Osteoblast (primary cell): ENCODE results near the gene SLC50A1. TPM values are rescaled to one million over a fixed set of nuclear protein-coding genes. Genes with fewer than 3 reads are reported as not detected.

Experiments
- DNase-seq: peaks from one replicate; pipeline ENCODE4 v3.0.0; 2011; ENCODE audit warnings: low spot score, mixed read lengths; ENCODE audit not compliant: insufficient read length; ENCODE audit errors: missing footprints
- H2AFZ ChIP-seq: 2 replicates; pipeline ENCODE4 v1.6.0; 2011; ENCODE audit warnings: mild to moderate bottlenecking, low read length
- H3K27ac ChIP-seq: 2 replicates; pipeline ENCODE4 v1.5.1; 2011; ENCODE audit warnings: mild to moderate bottlenecking, low read depth, low read length, moderate library complexity
- H3K27me3 ChIP-seq: 2 replicates; pipeline ENCODE4 v1.6.0; 2012; ENCODE audit warnings: mild to moderate bottlenecking, control low read depth, inconsistent platforms, low read length, moderate library complexity; ENCODE audit not compliant: insufficient read depth
- H3K36me3 ChIP-seq: 2 replicates; pipeline ENCODE4 v1.5.1; 2011; ENCODE audit warnings: mild to moderate bottlenecking, low read length, control low read depth, moderate library complexity; ENCODE audit not compliant: insufficient read depth
- H3K4me1 ChIP-seq: 2 replicates; pipeline ENCODE4 v1.5.1; 2011; ENCODE audit warnings: mild to moderate bottlenecking, low read length, control low read depth, moderate library complexity; ENCODE audit not compliant: insufficient read depth
- H3K4me2 ChIP-seq: 2 replicates; pipeline ENCODE4 v1.6.0; 2011; ENCODE audit warnings: mild to moderate bottlenecking, low read length; ENCODE audit not compliant: insufficient read depth
- H3K4me3 ChIP-seq: fragments of 200-600 bp; sonication (generic); 3 replicates; pipeline ENCODE4 v1.5.1; 2012; ENCODE audit warnings: mild to moderate bottlenecking, low read length, inconsistent platforms; ENCODE audit not compliant: insufficient read depth
- H3K79me2 ChIP-seq: 2 replicates; pipeline ENCODE4 v1.6.0; 2012; ENCODE audit warnings: mild to moderate bottlenecking, low read length, control low read depth, inconsistent platforms; ENCODE audit not compliant: insufficient read depth
- H3K9me3 ChIP-seq: 2 replicates; pipeline ENCODE4 v1.5.1; 2011; ENCODE audit warnings: low read depth, low read length, control low read depth
- H4K20me1 ChIP-seq: 2 replicates; pipeline ENCODE4 v1.6.0; 2012; ENCODE audit warnings: mild to moderate bottlenecking, low read length, control low read depth; ENCODE audit not compliant: insufficient read depth
- CTCF ChIP-seq: IDR thresholded peaks from 2 replicates; pipeline ENCODE4 v1.5.1; 2011; ENCODE audit warnings: mild to moderate bottlenecking, low read depth, low read length, moderate library complexity; ENCODE audit errors: extremely low read depth
- total RNA-seq: library from RNA; depleted of rRNA; stranded (reverse); fragments of >200 nt; gene quantifications from 2 replicates; pipeline ENCODE4 v1.2.3, GENCODE V29; 2012

SLC50A1 gene
- total RNA-seq, 1 donor = 38.0 TPM

- Histone ChIP-seq H3K27ac (no peak overlapping the region), H3K4me1 (no peaks in the 10 kb centered on the region)
These were observed 25.3 kb upstream of the SLC50A1 start for GRCh38 chr1:155110381-155110780.

GRCh38 chr1:155110826-155111225 is 24.8 kb upstream of the SLC50A1 start:
- H2AFZ ChIP-seq = no peak overlapping the region
- no peak overlapping the region for H3K27ac ChIP-seq
- no peak overlapping the region for H3K4me3 ChIP-seq
- no peaks in the 10 kb centered on the region for H3K36me3 ChIP-seq
- no peak for TF ChIP-seq CTCF
- no peaks in the 10 kb centered on the region for H3K79me2 ChIP-seq
- DNase-seq = no peak
- no peaks in the 10 kb centered on the region for H3K9me3 ChIP-seq
- H3K27me3 ChIP-seq = peaks cover 3% of the 10 kb centered on the region
- H3K4me1 ChIP-seq = no peaks in the 10 kb centered on the region
- no peak overlapping the region for H3K4me2 ChIP-seq
- no peaks in the 10 kb centered on the region for H4K20me1 ChIP-seq

More at GRCh38 chr1:155110381-155110780, 25.3 kb upstream of the SLC50A1 start:
- no peaks in the 10 kb centered on the region for H3K36me3 ChIP-seq
- H3K9me3 ChIP-seq = no peaks in the 10 kb centered on the region
- H4K20me1 ChIP-seq = no peaks in the 10 kb centered on the region
- DNase-seq = no peak
- TF ChIP-seq CTCF = no peak
- peaks cover 8% of the 10 kb centered on the region for H3K27me3 ChIP-seq
- H2AFZ ChIP-seq = no peak overlapping the region
- no peaks in the 10 kb centered on the region for H3K79me2 ChIP-seq
- H3K4me2 ChIP-seq = no peak overlapping the region
- no peak overlapping the region for H3K4me3 ChIP-seq

- no peaks in the 10 kb centered on the region for H3K79me2 ChIP-seq
- no peak for DNase-seq
- H4K20me1 ChIP-seq = no peaks in the 10 kb centered on the region
- H2AFZ ChIP-seq = no peak overlapping the region
- no peaks in the 10 kb centered on the region for H3K36me3 ChIP-seq
- no peak overlapping the region for H3K4me3 ChIP-seq
- peaks cover under 1% of the 10 kb centered on the region for H3K27me3 ChIP-seq
- no peaks in the 10 kb centered on the region for H3K4me1 ChIP-seq
- H3K27ac ChIP-seq = no peak overlapping the region
- TF ChIP-seq CTCF = no peak
- H3K9me3 ChIP-seq = no peaks in the 10 kb centered on the region
- H3K4me2 ChIP-seq = no peak overlapping the region
These were observed 22.1 kb upstream of the SLC50A1 start for GRCh38 chr1:155113450-155113980.

GRCh38 chr1:155116113-155116764 is 19.4 kb upstream of the SLC50A1 start:
- no peaks in the 10 kb centered on the region for H4K20me1 ChIP-seq
- no peaks in the 10 kb centered on the region for H3K79me2 ChIP-seq
- H3K4me1 ChIP-seq = no peaks in the 10 kb centered on the region
- no peak overlapping the region for H3K27ac ChIP-seq
- no peak overlapping the region for H2AFZ ChIP-seq
- H3K4me3 ChIP-seq = no peak overlapping the region
- peaks cover 15% of the 10 kb centered on the region for H3K27me3 ChIP-seq
- H3K36me3 ChIP-seq = no peaks in the 10 kb centered on the region
- no peak for DNase-seq
- no peaks in the 10 kb centered on the region for H3K9me3 ChIP-seq
- no peak for TF ChIP-seq CTCF
- H3K4me2 ChIP-seq = no peak overlapping the region
